HepG2 (cell line): ENCODE measurements around the gene DPEP3. TPM values are rescaled to one million over a fixed set of nuclear protein-coding genes. Genes with fewer than 3 reads are reported as not detected.

Source experiments
- ATF1 ChIP-seq: IDR thresholded peaks from 2 replicates; pipeline ENCODE4 v1.6.1; 2016; ENCODE audit warnings: mild to moderate bottlenecking, control low read depth
- ATRX ChIP-seq: sonication (generic); formaldehyde crosslinking; IDR thresholded peaks from 2 replicates; pipeline ENCODE4 v1.4.0; 2020; ENCODE audit warnings: missing genetic modification reagents, borderline replicate concordance
- E2F2 ChIP-seq: sonication (generic); formaldehyde crosslinking; IDR thresholded peaks from 2 replicates; pipeline ENCODE4 v1.4.0; 2020; ENCODE audit warnings: missing genetic modification reagents, borderline replicate concordance
- ELF3 ChIP-seq: IDR thresholded peaks from 2 replicates; pipeline ENCODE4 v1.6.1; 2016; ENCODE audit warnings: missing genetic modification reagents, missing compliant biosample characterization
- FOXO1 ChIP-seq: sonication (generic); formaldehyde crosslinking; IDR thresholded peaks from 2 replicates; pipeline ENCODE4 v1.4.0; 2020; ENCODE audit warnings: missing genetic modification reagents
- ISL2 ChIP-seq: sonication (generic); formaldehyde crosslinking; IDR thresholded peaks from 2 replicates; pipeline ENCODE4 v1.5.0; 2020; ENCODE audit warnings: missing genetic modification reagents
- KAT2B ChIP-seq: fragments of 150-350 bp; IDR thresholded peaks from 2 replicates; pipeline ENCODE4 v1.6.1; 2014; ENCODE audit warnings: low read depth, low read length, borderline replicate concordance
- MIER2 ChIP-seq: IDR thresholded peaks from 2 replicates; pipeline ENCODE4 v1.6.1; 2016; ENCODE audit warnings: missing biosample characterization, missing genetic modification reagents
- MXI1 ChIP-seq: IDR thresholded peaks from 3 replicates; pipeline ENCODE4 v1.6.1; 2012; ENCODE audit warnings: low read depth, low read length, inconsistent platforms, borderline replicate concordance
- NFATC3 ChIP-seq: sonication (generic); formaldehyde crosslinking; IDR thresholded peaks from 2 replicates; pipeline ENCODE4 v1.5.1; 2020; ENCODE audit warnings: mild to moderate bottlenecking, missing genetic modification reagents
- NR2F6 ChIP-seq, 2 experiments: IDR thresholded peaks; 2 replicates each; pipeline ENCODE4 v1.6.1; 2016; ENCODE audit warnings: antibody characterized with exemption in 1 of 2, mild to moderate bottlenecking in 1 of 2
- PAF1 ChIP-seq: IDR thresholded peaks from 2 replicates; pipeline ENCODE4 v1.6.1; 2016; ENCODE audit warnings: missing genetic modification reagents, missing compliant biosample characterization
- REL ChIP-seq: sonication (generic); formaldehyde crosslinking; conservative IDR thresholded peaks from 2 replicates; pipeline ENCODE4 v1.8.0; 2022; ENCODE audit warnings: mild to moderate bottlenecking, missing genetic modification reagents, moderate library complexity
- SMC3 ChIP-seq: IDR thresholded peaks from 2 replicates; pipeline ENCODE4 v1.6.1; 2011; ENCODE audit warnings: low read length, improper control_type of control experiment
- TFDP1 ChIP-seq: IDR thresholded peaks from 2 replicates; pipeline ENCODE4 v1.6.1; 2016; ENCODE audit warnings: missing compliant biosample characterization, missing genetic modification reagents, borderline replicate concordance
- THAP11 ChIP-seq: IDR thresholded peaks from 2 replicates; pipeline ENCODE4 v1.6.1; 2016; ENCODE audit warnings: missing biosample characterization, missing genetic modification reagents
- THAP7 ChIP-seq: sonication (generic); formaldehyde crosslinking; IDR thresholded peaks from 2 replicates; pipeline ENCODE4 v1.8.1; 2023; ENCODE audit warnings: mild to moderate bottlenecking, missing genetic modification reagents
- ZGPAT ChIP-seq: IDR thresholded peaks from 2 replicates; pipeline ENCODE4 v1.6.1; 2016; ENCODE audit warnings: mild to moderate bottlenecking
- ZNF160 ChIP-seq: sonication (generic); formaldehyde crosslinking; IDR thresholded peaks from 2 replicates; pipeline ENCODE4 v1.8.0; 2022; ENCODE audit warnings: mild to moderate bottlenecking, inconsistent platforms, missing genetic modification reagents
- ZNF253 ChIP-seq: sonication (generic); formaldehyde crosslinking; IDR thresholded peaks from 2 replicates; pipeline ENCODE4 v1.8.0; 2022; ENCODE audit warnings: mild to moderate bottlenecking, missing genetic modification reagents, borderline replicate concordance
- ZNF639 ChIP-seq: conservative IDR thresholded peaks from 2 replicates; pipeline ENCODE4 v1.6.1; 2018; ENCODE audit warnings: missing genetic modification reagents
- ZNF761 ChIP-seq: sonication (generic); formaldehyde crosslinking; conservative IDR thresholded peaks from 2 replicates; pipeline ENCODE4 v1.4.0; 2020; ENCODE audit warnings: mild to moderate bottlenecking, missing genetic modification reagents
- polyA plus RNA-seq, 8 experiments: library from polyadenylated mRNA; depleted of rRNA in 3 of 8; stranded (reverse) in 7 of 8; unstranded in 1 of 8; fragments of >200 nt; fragmentation: Illumina TruSeq in 4 of 8; extraction: Trizol in 4 of 8; gene quantifications; 2 replicates each; pipeline versions ENCODE4 v1.2.1 to v1.2.3, GENCODE V29; 2011 to 2016; ENCODE audit warnings: low read depth in 4 of 8, missing spikeins in 1 of 8, mixed read lengths in 1 of 8; ENCODE audit not compliant: insufficient read depth in 1 of 8
- total RNA-seq, 5 experiments: library from RNA; depleted of rRNA; stranded (reverse); fragments of >200 nt; fragmentation: Illumina TruSeq; extraction: Trizol; gene quantifications; 2 replicates each; pipeline ENCODE4 v1.2.3, GENCODE V29; 2016; ENCODE audit warnings: low read depth in 1 of 5

DPEP3 gene
- total and polyA plus RNA-seq, 2 of the 13 experiments (the other 11 are each of a cell fraction or from before 2014, with no cell fraction given), result not detected

- TF ChIP-seq TFDP1 (no peak), MXI1 (no peak), ZGPAT (0 out of 2 replicates have a peak, but pooled peaks have one; percentile 7), FOXO1 (CRISPR knock-in tag) (no peak), REL (no peak), ATF1 (CRISPR knock-in tag) (no peak), THAP7 (CRISPR knock-in tag) (0 out of 2 replicates have a peak, but pooled peaks have one; percentile 28), E2F2 (CRISPR knock-in tag) (no peak), ZNF160 (CRISPR knock-in tag) (no peak), THAP11 (CRISPR knock-in tag) (no peak), PAF1 (CRISPR knock-in tag) (no peak), ZNF761 (CRISPR knock-in tag) (no peak), ZNF253 (CRISPR knock-in tag) (peak; percentile 64; the same call in 1 of the 2 replicates), ISL2 (CRISPR knock-in tag) (no peak), ATRX (CRISPR knock-in tag) (no peak), KAT2B (no peak), ELF3 (CRISPR knock-in tag) (no peak), ZNF639 (no peak), SMC3 (no peak), NR2F6 (IDR thresholded peaks at IDR 0.05) (no peak), NR2F6 (CRISPR knock-in tag; IDR thresholded peaks at IDR 0.05) (no peak), MIER2 (CRISPR knock-in tag) (no peak), NFATC3 (no peak)
These were observed 40.5 kb downstream of the DPEP3 start (continued) for GRCh38 chr16:67939507-67940445.
